Neuron (in vitro differentiated cells): Measurements from ENCODE around the gene CCDC39.

ENCODE experiments used
- H2AFZ ChIP-seq: one replicate; pipeline ENCODE4 v1.6.1; 2013; ENCODE audit warnings: low read depth, mild to moderate bottlenecking, inconsistent platforms, low read length, moderate library complexity
- H3K27me3 ChIP-seq: one replicate; pipeline ENCODE4 v1.6.1; 2013; ENCODE audit warnings: low read length; ENCODE audit not compliant: insufficient read depth
- H3K36me3 ChIP-seq: one replicate; pipeline ENCODE4 v1.6.1; 2013; ENCODE audit warnings: low read length; ENCODE audit not compliant: insufficient read depth
- H3K4me1 ChIP-seq: one replicate; pipeline ENCODE4 v1.6.1; 2013; ENCODE audit warnings: low read length; ENCODE audit not compliant: insufficient read depth
- H3K4me3 ChIP-seq: 2 replicates; pipeline ENCODE4 v1.5.1; 2013; ENCODE audit warnings: mild to moderate bottlenecking, low read length, moderate library complexity
- H3K9me3 ChIP-seq: one replicate; pipeline ENCODE4 v1.6.1; 2013; ENCODE audit warnings: low read length

Gene CCDC39

GRCh38 chr3:180679178-180680096, at the start of gene CCDC39:
Gene CCDC39 (minus strand): TSS chr3:180679489. CDS start chr3:180679380, 109 bp downstream.
- H3K27me3 ChIP-seq = peaks cover 21% of the 10 kb centered on the region
- H3K4me1 ChIP-seq = peaks cover 7% of the 10 kb centered on the region

GRCh38 chr3:180720012-180720411, 40.7 kb upstream of the CCDC39 start:
- Histone ChIP-seq H3K36me3 (no peaks in the 10 kb centered on the region), H3K9me3 (no peaks in the 10 kb centered on the region), H3K4me1 (no peaks in the 10 kb centered on the region), H3K27me3 (peaks cover 9% of the 10 kb centered on the region), H3K4me3 (no peak overlapping the region), H2AFZ (no peak overlapping the region)

More at GRCh38 chr3:180679178-180680096, at the start of gene CCDC39:
- Histone ChIP-seq H3K9me3 (no peaks in the 10 kb centered on the region), H2AFZ (peak within 1 kb of the TSS; percentile 93), H3K4me3 (peak within 1 kb of the TSS; percentile 71), H3K36me3 (no peaks in the 10 kb centered on the region)

GRCh38 chr3:180707896-180708295, 28.6 kb upstream of the CCDC39 start:
- no peaks in the 10 kb centered on the region for H3K9me3 ChIP-seq
- no peaks in the 10 kb centered on the region for H3K36me3 ChIP-seq
- no peak overlapping the region for H3K4me3 ChIP-seq

GRCh38 chr3:180705619-180706018, 26.3 kb upstream of the CCDC39 start:
- no peaks in the 10 kb centered on the region for H3K4me1 ChIP-seq
- no peaks in the 10 kb centered on the region for H3K9me3 ChIP-seq
- no peaks in the 10 kb centered on the region for H3K36me3 ChIP-seq
- H3K27me3 ChIP-seq = peaks cover 33% of the 10 kb centered on the region
- H2AFZ ChIP-seq = no peak overlapping the region
- no peak overlapping the region for H3K4me3 ChIP-seq

More at GRCh38 chr3:180707896-180708295, 28.6 kb upstream of the CCDC39 start:
- Histone ChIP-seq H3K27me3 (peaks cover 15% of the 10 kb centered on the region), H3K4me1 (no peaks in the 10 kb centered on the region), H2AFZ (no peak overlapping the region)

GRCh38 chr3:180704532-180704931, 25.2 kb upstream of the CCDC39 start:
- Histone ChIP-seq H3K9me3 (no peaks in the 10 kb centered on the region), H2AFZ (no peak overlapping the region), H3K27me3 (peaks cover 30% of the 10 kb centered on the region), H3K4me3 (no peak overlapping the region), H3K36me3 (no peaks in the 10 kb centered on the region), H3K4me1 (no peaks in the 10 kb centered on the region)

- H3K4me3 ChIP-seq = no peak overlapping the region
- H3K36me3 ChIP-seq = no peaks in the 10 kb centered on the region
- H2AFZ ChIP-seq = no peak overlapping the region
- no peaks in the 10 kb centered on the region for H3K4me1 ChIP-seq
- no peaks in the 10 kb centered on the region for H3K9me3 ChIP-seq
- peaks cover 24% of the 10 kb centered on the region for H3K27me3 ChIP-seq
Measured at GRCh38 chr3:180700941-180701340, 21.7 kb upstream of the CCDC39 start.

GRCh38 chr3:180698760-180699270, 19.5 kb upstream of the CCDC39 start:
- H2AFZ ChIP-seq = no peak overlapping the region
- H3K4me1 ChIP-seq = peaks cover 12% of the 10 kb centered on the region
- peaks cover 21% of the 10 kb centered on the region for H3K27me3 ChIP-seq
- H3K36me3 ChIP-seq = no peaks in the 10 kb centered on the region
- H3K9me3 ChIP-seq = no peaks in the 10 kb centered on the region
- H3K4me3 ChIP-seq = no peak overlapping the region

- H3K4me1 ChIP-seq = peaks cover 12% of the 10 kb centered on the region
- H3K4me3 ChIP-seq = no peak overlapping the region
- peak overlapping the region; percentile 23 for H2AFZ ChIP-seq
- no peaks in the 10 kb centered on the region for H3K9me3 ChIP-seq
- H3K36me3 ChIP-seq = no peaks in the 10 kb centered on the region
- peaks cover 2% of the 10 kb centered on the region for H3K27me3 ChIP-seq
Measured at GRCh38 chr3:180694321-180694720, 15.0 kb upstream of the CCDC39 start.

GRCh38 chr3:180693656-180694055, 14.4 kb upstream of the CCDC39 start:
- H3K4me3 ChIP-seq = no peak overlapping the region
- peaks cover 2% of the 10 kb centered on the region for H3K27me3 ChIP-seq
- H3K4me1 ChIP-seq = peaks cover 12% of the 10 kb centered on the region
- H3K9me3 ChIP-seq = no peaks in the 10 kb centered on the region
- no peak overlapping the region for H2AFZ ChIP-seq
- H3K36me3 ChIP-seq = no peaks in the 10 kb centered on the region

GRCh38 chr3:180690061-180690460, 10.8 kb upstream of the CCDC39 start:
- H3K27me3 ChIP-seq = no peaks in the 10 kb centered on the region
- no peaks in the 10 kb centered on the region for H3K36me3 ChIP-seq
- H3K4me1 ChIP-seq = peaks cover 12% of the 10 kb centered on the region
- H3K9me3 ChIP-seq = no peaks in the 10 kb centered on the region
- no peak overlapping the region for H3K4me3 ChIP-seq
- no peak overlapping the region for H2AFZ ChIP-seq

GRCh38 chr3:180684807-180685206, 5.5 kb upstream of the CCDC39 start:
- Histone ChIP-seq H3K36me3 (no peaks in the 10 kb centered on the region), H3K4me3 (no peak overlapping the region), H3K9me3 (no peaks in the 10 kb centered on the region), H2AFZ (no peak overlapping the region), H3K4me1 (no peaks in the 10 kb centered on the region), H3K27me3 (peaks cover 4% of the 10 kb centered on the region)

GRCh38 chr3:180683816-180684215, 4.5 kb upstream of the CCDC39 start:
- Histone ChIP-seq H3K4me3 (no peak overlapping the region), H3K4me1 (peaks cover 4% of the 10 kb centered on the region), H3K9me3 (no peaks in the 10 kb centered on the region), H3K36me3 (no peaks in the 10 kb centered on the region), H2AFZ (no peak overlapping the region), H3K27me3 (peaks cover 9% of the 10 kb centered on the region)

GRCh38 chr3:180680097-180680430, 775 bp upstream of the CCDC39 start:
- H3K4me1 ChIP-seq = peaks cover 7% of the 10 kb centered on the region
- no peaks in the 10 kb centered on the region for H3K9me3 ChIP-seq
- H3K36me3 ChIP-seq = no peaks in the 10 kb centered on the region

More at GRCh38 chr3:180680097-180680430, 775 bp upstream of the CCDC39 start:
- Histone ChIP-seq H2AFZ (peak overlapping the region; percentile 93), H3K27me3 (peaks cover 21% of the 10 kb centered on the region), H3K4me3 (peak overlapping the region; percentile 71)
